ENCODE results near the gene RAB3IL1.
"Not testable (repeated sequence)": the region's sequence is repeated elsewhere in the genome, so short reads cannot be mapped to it uniquely, and the experiment has no call there.

Gene RAB3IL1, protein sequence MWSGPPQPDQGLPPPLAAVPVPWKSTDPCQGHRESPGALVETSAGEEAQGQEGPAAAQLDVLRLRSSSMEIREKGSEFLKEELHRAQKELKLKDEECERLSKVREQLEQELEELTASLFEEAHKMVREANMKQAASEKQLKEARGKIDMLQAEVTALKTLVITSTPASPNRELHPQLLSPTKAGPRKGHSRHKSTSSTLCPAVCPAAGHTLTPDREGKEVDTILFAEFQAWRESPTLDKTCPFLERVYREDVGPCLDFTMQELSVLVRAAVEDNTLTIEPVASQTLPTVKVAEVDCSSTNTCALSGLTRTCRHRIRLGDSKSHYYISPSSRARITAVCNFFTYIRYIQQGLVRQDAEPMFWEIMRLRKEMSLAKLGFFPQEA

DNA sequence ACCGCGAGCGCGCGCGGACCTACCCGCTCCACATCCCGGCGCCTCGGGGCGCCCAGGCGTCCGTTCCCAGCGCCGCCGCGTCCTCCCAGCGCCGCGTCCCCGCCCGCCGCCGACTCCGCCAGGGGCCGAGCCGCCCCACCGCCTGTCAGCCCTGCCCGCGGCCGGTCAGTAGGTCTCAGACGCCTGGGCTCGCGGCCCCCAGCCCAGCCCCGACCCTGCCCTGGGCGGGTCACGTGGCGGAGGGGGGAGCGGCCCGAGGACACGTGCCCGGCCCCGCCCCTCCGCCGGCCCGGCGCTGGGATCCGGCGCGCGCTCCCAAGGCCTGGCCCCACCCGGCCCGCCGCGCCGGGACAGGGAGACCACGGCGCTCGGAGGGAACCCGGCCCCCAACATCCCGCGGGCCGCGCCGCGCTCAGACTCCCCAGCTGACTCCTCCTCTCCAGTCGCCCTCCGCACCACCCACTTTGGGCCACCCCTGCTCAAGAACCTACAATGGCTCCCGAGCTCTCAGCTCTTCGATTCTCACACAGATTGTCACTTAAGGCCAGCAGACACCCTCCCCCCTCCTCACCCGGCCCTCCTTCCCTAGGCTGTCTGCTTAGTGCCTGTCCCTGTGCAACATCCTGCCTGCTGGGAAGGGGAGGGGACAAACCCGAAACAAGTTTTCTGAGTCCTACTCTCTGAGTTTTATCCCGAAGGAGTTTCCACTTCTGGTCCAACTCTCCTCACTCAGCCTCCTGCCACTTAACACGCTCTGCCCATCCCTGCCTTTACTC lies at the start of gene RAB3IL1:
TSS of gene RAB3IL1 (minus strand) at position 233 of the 776 bp plus-strand sequence. CDS start at position 34, 199 bp downstream.
- no peak within 1 kb of the TSS for H3K4me3 ChIP-seq (replicated peaks; ENCODE audit: low read depth, low read length)
- no peak for DNase-seq (ENCODE audit: extremely low read depth, insufficient read length)
- H3K27me3 ChIP-seq (replicated peaks; ENCODE audit: control insufficient read depth, insufficient read depth, low read length) = peaks cover 4% of the 10 kb centered on the region
- no peaks in the 10 kb centered on the region for H3K36me3 ChIP-seq (ENCODE audit: control insufficient read depth, insufficient read depth, low read length)
- TF ChIP-seq, protein P1, sequence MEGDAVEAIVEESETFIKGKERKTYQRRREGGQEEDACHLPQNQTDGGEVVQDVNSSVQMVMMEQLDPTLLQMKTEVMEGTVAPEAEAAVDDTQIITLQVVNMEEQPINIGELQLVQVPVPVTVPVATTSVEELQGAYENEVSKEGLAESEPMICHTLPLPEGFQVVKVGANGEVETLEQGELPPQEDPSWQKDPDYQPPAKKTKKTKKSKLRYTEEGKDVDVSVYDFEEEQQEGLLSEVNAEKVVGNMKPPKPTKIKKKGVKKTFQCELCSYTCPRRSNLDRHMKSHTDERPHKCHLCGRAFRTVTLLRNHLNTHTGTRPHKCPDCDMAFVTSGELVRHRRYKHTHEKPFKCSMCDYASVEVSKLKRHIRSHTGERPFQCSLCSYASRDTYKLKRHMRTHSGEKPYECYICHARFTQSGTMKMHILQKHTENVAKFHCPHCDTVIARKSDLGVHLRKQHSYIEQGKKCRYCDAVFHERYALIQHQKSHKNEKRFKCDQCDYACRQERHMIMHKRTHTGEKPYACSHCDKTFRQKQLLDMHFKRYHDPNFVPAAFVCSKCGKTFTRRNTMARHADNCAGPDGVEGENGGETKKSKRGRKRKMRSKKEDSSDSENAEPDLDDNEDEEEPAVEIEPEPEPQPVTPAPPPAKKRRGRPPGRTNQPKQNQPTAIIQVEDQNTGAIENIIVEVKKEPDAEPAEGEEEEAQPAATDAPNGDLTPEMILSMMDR (IDR thresholded peaks at IDR 0.05; ENCODE audit: insufficient read depth, low read length, poor library complexity, severe bottlenecking) = no peak

- DNase-seq (ENCODE audit: extremely low read depth, insufficient read length) = no peak
- Histone ChIP-seq H3K4me3 (replicated peaks; ENCODE audit: low read depth, low read length) (peak overlapping the region; percentile 96), H3K27me3 (replicated peaks; ENCODE audit: control insufficient read depth, insufficient read depth, low read length) (no peaks in the 10 kb centered on the region), H3K36me3 (ENCODE audit: control insufficient read depth, insufficient read depth, low read length) (peaks cover 7% of the 10 kb centered on the region)
- TF ChIP-seq, protein P1 (IDR thresholded peaks at IDR 0.05; ENCODE audit: insufficient read depth, low read length, poor library complexity, severe bottlenecking) = no peak
These were observed 49.4 kb upstream of the RAB3IL1 start for GRCh38 chr11:61966734-61967115.

DNA sequence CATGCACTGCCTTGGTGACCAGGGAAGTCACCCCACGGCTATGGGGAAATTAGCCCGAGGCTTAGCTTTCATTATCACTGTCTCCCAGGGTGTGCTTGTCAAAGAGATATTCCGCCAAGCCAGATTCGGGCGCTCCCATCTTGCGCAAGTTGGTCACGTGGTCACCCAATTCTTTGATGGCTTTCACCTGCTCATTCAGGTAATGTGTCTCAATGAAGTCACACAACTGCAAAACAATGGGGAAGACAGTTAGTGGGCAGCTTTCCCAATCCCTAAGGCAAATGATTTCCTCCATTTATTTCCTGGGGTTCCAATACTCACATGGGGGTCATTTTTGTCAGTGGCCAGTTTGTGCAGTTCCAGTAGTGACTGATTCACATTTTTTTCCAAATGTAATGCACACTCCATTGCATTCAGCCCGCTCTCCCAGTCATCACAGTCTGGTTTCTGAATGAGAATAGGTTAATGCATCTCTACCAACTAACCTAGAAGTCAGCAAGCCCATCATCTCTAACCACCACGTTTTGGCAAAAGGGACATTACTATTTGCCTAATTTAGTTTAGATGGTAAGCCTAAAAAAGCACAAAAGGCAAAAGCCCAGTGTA lies 47.4 kb upstream of the RAB3IL1 start:
- H3K4me3 ChIP-seq (replicated peaks; ENCODE audit: low read depth, low read length) = peak overlapping the region; percentile 96
- H3K36me3 ChIP-seq (ENCODE audit: control insufficient read depth, insufficient read depth, low read length); DNase-seq (ENCODE audit: extremely low read depth, insufficient read length); H3K27me3 ChIP-seq (replicated peaks; ENCODE audit: control insufficient read depth, insufficient read depth, low read length): not testable (repeated sequence)

DNA sequence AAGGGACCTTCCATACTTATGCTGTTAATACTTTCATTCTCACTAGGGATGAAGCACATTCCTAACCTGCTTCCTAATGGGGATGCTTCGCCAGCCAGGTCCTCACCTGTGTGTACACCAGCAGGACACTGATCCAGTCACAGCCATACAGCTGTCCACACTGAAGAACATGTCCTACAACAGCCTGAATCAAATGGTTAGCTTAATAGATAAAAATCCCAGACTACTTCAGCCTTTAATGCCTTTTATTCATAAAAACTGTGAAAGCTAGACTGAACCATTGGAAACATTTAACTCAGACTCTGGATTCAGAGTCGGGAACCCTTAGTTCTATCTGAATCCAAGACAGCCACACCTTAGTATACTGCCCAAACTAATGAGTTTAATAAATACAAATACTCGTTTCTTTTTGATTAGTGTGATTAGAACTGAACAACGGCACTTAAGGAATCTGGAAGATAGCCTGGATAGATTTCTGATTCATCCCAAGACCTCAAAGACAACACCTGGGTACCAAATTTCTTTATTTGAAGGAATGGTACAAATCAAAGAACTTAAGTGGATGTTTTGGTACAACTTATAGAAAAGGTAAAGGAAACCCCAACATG lies 46.8 kb upstream of the RAB3IL1 start:
- no peak for DNase-seq (ENCODE audit: extremely low read depth, insufficient read length)
- peaks cover 7% of the 10 kb centered on the region for H3K36me3 ChIP-seq (ENCODE audit: control insufficient read depth, insufficient read depth, low read length)
- TF ChIP-seq, protein P1 (IDR thresholded peaks at IDR 0.05; ENCODE audit: insufficient read depth, low read length, poor library complexity, severe bottlenecking) = no peak
- no peaks in the 10 kb centered on the region for H3K27me3 ChIP-seq (replicated peaks; ENCODE audit: control insufficient read depth, insufficient read depth, low read length)
- no peak overlapping the region for H3K4me3 ChIP-seq (replicated peaks; ENCODE audit: low read depth, low read length)

GRCh38 chr11:61963282-61964057 lies 46.1 kb upstream of the RAB3IL1 start:
- no peak for DNase-seq (ENCODE audit: extremely low read depth, insufficient read length)
- TF ChIP-seq, protein P1 (IDR thresholded peaks at IDR 0.05; ENCODE audit: insufficient read depth, low read length, poor library complexity, severe bottlenecking) = no peak
- Histone ChIP-seq H3K27me3 (replicated peaks; ENCODE audit: control insufficient read depth, insufficient read depth, low read length) (no peaks in the 10 kb centered on the region), H3K4me3 (replicated peaks; ENCODE audit: low read depth, low read length) (no peak overlapping the region), H3K36me3 (ENCODE audit: control insufficient read depth, insufficient read depth, low read length) (peaks cover 7% of the 10 kb centered on the region)
